Mesothelial cell of epicardium (in vitro differentiated cells): ENCODE measurements around the gene ZNF668. TPM values are rescaled to one million over a fixed set of nuclear protein-coding genes. Genes with fewer than 3 reads are reported as not detected.

Source experiments
- DNase-seq, 2 experiments: peaks; one replicate each; pipeline ENCODE4 v3.0.0; 2021; ENCODE audit warnings: low spot score in 2 of 2; ENCODE audit not compliant: unreplicated experiment in 2 of 2
- H3K27ac Mint-ChIP-seq: 2 replicates; pipeline ENCODE4 v1.8.0; 2021; ENCODE audit warnings: mixed read lengths
- H3K27me3 Mint-ChIP-seq: 2 replicates; pipeline ENCODE4 v1.8.0; 2021; ENCODE audit warnings: low read depth, mixed read lengths
- H3K36me3 Mint-ChIP-seq: 2 replicates; pipeline ENCODE4 v1.8.0; 2021; ENCODE audit warnings: mixed read lengths
- H3K4me1 Mint-ChIP-seq: 2 replicates; pipeline ENCODE4 v1.8.0; 2021; ENCODE audit warnings: mixed read lengths
- H3K4me3 Mint-ChIP-seq: 2 replicates; pipeline ENCODE4 v1.8.0; 2021; ENCODE audit warnings: mild to moderate bottlenecking, moderate library complexity, mixed read lengths
- H3K9me3 Mint-ChIP-seq: 2 replicates; pipeline ENCODE4 v1.8.0; 2021; ENCODE audit warnings: mixed read lengths
- CTCF ChIP-seq: fragments of 200-600 bp; sonication (generic); IDR thresholded peaks from one replicate; pipeline ENCODE4 v1.5.0; 2021; ENCODE audit warnings: antibody characterized with exemption; ENCODE audit not compliant: unreplicated experiment
- total RNA-seq: library from RNA; stranded (reverse); gene quantifications from 3 replicates; pipeline ENCODE4 v1.2.1, GENCODE V29; 2021

ZNF668 gene
- total RNA-seq, 1 donor from 2014 or later = 12.8 TPM

- peaks cover 12% of the 10 kb centered on the region for H3K36me3 Mint-ChIP-seq
- H3K4me3 Mint-ChIP-seq = no peak overlapping the region
- no peaks in the 10 kb centered on the region for H3K27me3 Mint-ChIP-seq
- H3K4me1 Mint-ChIP-seq = peaks cover 15% of the 10 kb centered on the region
- DNase-seq = no peak
- no peaks in the 10 kb centered on the region for H3K9me3 Mint-ChIP-seq
- H3K27ac Mint-ChIP-seq = no peak overlapping the region
- no peak for TF ChIP-seq CTCF
Measured at GRCh38 chr16:31067342-31067741, 6.7 kb downstream of the ZNF668 start.

- DNase-seq = no peak
- Mint-ChIP-seq H3K9me3 (no peaks in the 10 kb centered on the region), H3K4me3 (no peak overlapping the region), H3K4me1 (peaks cover 7% of the 10 kb centered on the region), H3K27me3 (no peaks in the 10 kb centered on the region), H3K27ac (peak overlapping the region; percentile 88), H3K36me3 (peaks cover 25% of the 10 kb centered on the region)
- no peak for TF ChIP-seq CTCF
Measured at GRCh38 chr16:31064882-31065461, 9.1 kb downstream of the ZNF668 start.

- H3K27ac Mint-ChIP-seq = no peak overlapping the region
- H3K27me3 Mint-ChIP-seq = no peaks in the 10 kb centered on the region
- H3K4me1 Mint-ChIP-seq = peaks cover 7% of the 10 kb centered on the region
- peaks cover 26% of the 10 kb centered on the region for H3K36me3 Mint-ChIP-seq
- H3K9me3 Mint-ChIP-seq = no peaks in the 10 kb centered on the region
- TF ChIP-seq CTCF = no peak
- no peak for DNase-seq
- no peak overlapping the region for H3K4me3 Mint-ChIP-seq
Measured at GRCh38 chr16:31063843-31064611, 10.0 kb downstream of the ZNF668 start.

- DNase-seq = no peak
- no peaks in the 10 kb centered on the region for H3K27me3 Mint-ChIP-seq
- no peak overlapping the region for H3K27ac Mint-ChIP-seq
- TF ChIP-seq CTCF = no peak
- H3K36me3 Mint-ChIP-seq = peaks cover 26% of the 10 kb centered on the region
- no peaks in the 10 kb centered on the region for H3K9me3 Mint-ChIP-seq
- peaks cover 7% of the 10 kb centered on the region for H3K4me1 Mint-ChIP-seq
- no peak overlapping the region for H3K4me3 Mint-ChIP-seq
Measured at GRCh38 chr16:31063495-31063842, 10.6 kb downstream of the ZNF668 start.

- Mint-ChIP-seq H3K4me1 (peaks cover 7% of the 10 kb centered on the region), H3K9me3 (no peaks in the 10 kb centered on the region), H3K27ac (no peak overlapping the region), H3K27me3 (no peaks in the 10 kb centered on the region), H3K4me3 (no peak overlapping the region), H3K36me3 (peaks cover 28% of the 10 kb centered on the region)
- DNase-seq = no peak
- no peak for TF ChIP-seq CTCF
Measured at GRCh38 chr16:31061813-31062440, 12.1 kb downstream of the ZNF668 start.
